Gastrocnemius medialis (tissue), 4 donors: ENCODE data around the gene UBR4. TPM values are rescaled to one million over a fixed set of nuclear protein-coding genes. Genes with fewer than 3 reads are reported as not detected.
A peak's percentile ranks its signal among the peaks of the same experiment; 100 is the strongest.

Experiments
- ATAC-seq, 2 donors: fragments of 150-250 bp; one replicate each; pipeline ENCODE4 v1.9.1; 2016
- DNase-seq, 2 donors: peaks; one replicate each; pipeline ENCODE4 v3.0.0-alpha.2; 2019
- H3K27ac ChIP-seq, 4 donors: fragments of 200-600 bp; sonication (generic); 1 replicate in 1 of 4; 2 replicates in 3 of 4; pipeline ENCODE4 v1.5.1; 2016 to 2018; ENCODE audit warnings: mild to moderate bottlenecking in 2 of 4, moderate library complexity in 1 of 4
- H3K27me3 ChIP-seq, 3 donors: fragments of 200-600 bp; sonication (generic) in 2 of 3; 1 replicate in 1 of 3; 2 replicates in 2 of 3; pipeline versions ENCODE4 v1.5.1 to v1.6.0; 2016 to 2019; ENCODE audit warnings: mild to moderate bottlenecking in 1 of 3, moderate library complexity in 1 of 3
- H3K36me3 ChIP-seq, 2 donors: fragments of 200-600 bp; sonication (generic) in 1 of 2; one replicate each; pipeline ENCODE4 v1.5.1; 2017 to 2018
- H3K4me1 ChIP-seq, 2 donors: fragments of 200-600 bp; sonication (generic) in 1 of 2; one replicate each; pipeline ENCODE4 v1.5.1; 2016 to 2017; ENCODE audit warnings: mild to moderate bottlenecking in 2 of 2
- H3K4me3 ChIP-seq, 4 donors: fragments of 200-600 bp; sonication (generic) in 3 of 4; 1 replicate in 1 of 4; 2 replicates in 3 of 4; pipeline ENCODE4 v1.5.1; 2016 to 2019; ENCODE audit warnings: mild to moderate bottlenecking in 2 of 4
- H3K9me3 ChIP-seq, 3 donors: fragments of 200-600 bp; sonication (generic) in 2 of 3; 1 replicate in 1 of 3; 2 replicates in 2 of 3; pipeline ENCODE4 v1.5.1; 2016 to 2019
- POLR2A ChIP-seq, 2 donors: fragments of 450-650 bp; IDR thresholded peaks; one replicate each; pipeline ENCODE4 v1.6.1; 2017; ENCODE audit warnings: antibody characterized with exemption in 2 of 2, mild to moderate bottlenecking in 2 of 2, moderate library complexity in 2 of 2
- in situ Hi-C, 4 donors: fragments of 200-750 bp; cut with MboI; loops; one replicate each; pipeline versions ENCODE4 v1.15.0 to v1.8.0; 2017; ENCODE audit warnings: low sequenced_read_pairs in 4 of 4
- intact Hi-C: fragments of 100-400 bp; cut with DNase I; formaldehyde crosslinking; loops from one replicate; pipeline ENCODE4 v1.15.1; 2023; ENCODE audit warnings: low total_unique reads
- total RNA-seq, 4 donors: library from RNA; depleted of rRNA; stranded (reverse); fragments of >200 nt; gene quantifications; one replicate each; pipeline versions ENCODE4 v1.1.0 to v1.2.3, GENCODE V29; 2016
- TF ChIP-seq, protein P1 (sequence below), 5 experiments: fragments of 450-650 bp in 3 of 5; fragments of 200-600 bp in 2 of 5; sonication (generic) in 2 of 5; IDR thresholded peaks in 4 of 5; conservative IDR thresholded peaks in 1 of 5; 1 replicate in 4 of 5; 2 replicates in 1 of 5; pipeline ENCODE4 v1.5.1; 2016 to 2019; ENCODE audit warnings: antibody characterized with exemption in 5 of 5, mild to moderate bottlenecking in 3 of 5, moderate library complexity in 3 of 5

Gene UBR4
- total RNA-seq, 4 donors from 2014 or later = 156 to 293 (median 197) TPM

DNA sequence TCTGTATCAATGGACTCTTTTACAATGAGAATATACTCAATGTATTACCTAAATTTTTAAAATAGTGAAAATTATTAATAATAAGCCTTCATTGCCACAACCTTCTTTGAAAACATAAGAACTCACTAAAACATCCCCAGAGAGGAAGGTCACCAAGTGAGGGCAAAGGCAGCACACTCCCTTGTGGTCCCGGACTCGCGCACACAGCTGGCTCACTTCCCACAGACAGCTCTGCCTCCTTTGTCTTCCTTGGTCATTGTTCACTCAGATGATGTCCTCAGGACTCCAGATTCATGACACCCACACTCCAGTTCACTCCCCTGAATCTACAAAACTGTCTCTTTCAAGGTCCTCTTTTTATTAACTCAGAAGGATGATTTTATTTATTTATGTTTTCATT is 19.2 kb upstream of the UBR4 start:
- no peak for TF ChIP-seq POLR2A (IDR thresholded peaks at IDR 0.05)
- TF ChIP-seq, protein P1, sequence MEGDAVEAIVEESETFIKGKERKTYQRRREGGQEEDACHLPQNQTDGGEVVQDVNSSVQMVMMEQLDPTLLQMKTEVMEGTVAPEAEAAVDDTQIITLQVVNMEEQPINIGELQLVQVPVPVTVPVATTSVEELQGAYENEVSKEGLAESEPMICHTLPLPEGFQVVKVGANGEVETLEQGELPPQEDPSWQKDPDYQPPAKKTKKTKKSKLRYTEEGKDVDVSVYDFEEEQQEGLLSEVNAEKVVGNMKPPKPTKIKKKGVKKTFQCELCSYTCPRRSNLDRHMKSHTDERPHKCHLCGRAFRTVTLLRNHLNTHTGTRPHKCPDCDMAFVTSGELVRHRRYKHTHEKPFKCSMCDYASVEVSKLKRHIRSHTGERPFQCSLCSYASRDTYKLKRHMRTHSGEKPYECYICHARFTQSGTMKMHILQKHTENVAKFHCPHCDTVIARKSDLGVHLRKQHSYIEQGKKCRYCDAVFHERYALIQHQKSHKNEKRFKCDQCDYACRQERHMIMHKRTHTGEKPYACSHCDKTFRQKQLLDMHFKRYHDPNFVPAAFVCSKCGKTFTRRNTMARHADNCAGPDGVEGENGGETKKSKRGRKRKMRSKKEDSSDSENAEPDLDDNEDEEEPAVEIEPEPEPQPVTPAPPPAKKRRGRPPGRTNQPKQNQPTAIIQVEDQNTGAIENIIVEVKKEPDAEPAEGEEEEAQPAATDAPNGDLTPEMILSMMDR (IDR thresholded peaks at IDR 0.05 in 4 of 5, conservative IDR thresholded peaks at IDR 0.05 in 1 of 5) = no peak
- Histone ChIP-seq H3K9me3 (no peaks in the 10 kb centered on the region), H3K27ac (peak overlapping the region in 2 of 4 donors; percentile 4 to 12), H3K36me3 (peaks cover 0 to 82% of the 10 kb centered on the region in 2 donors), H3K4me1 (peaks cover 22 to 26% of the 10 kb centered on the region in 2 donors), H3K4me3 (no peak overlapping the region), H3K27me3 (no peaks in the 10 kb centered on the region)
- intact Hi-C loops = no loop called here
- ATAC-seq = no peak
- in situ Hi-C loops = loop anchor here in 1 of 4 donors (25.0 kb wide), 1 partner anchor 317 kb away; the partner anchor contains the start of gene ALDH4A1
- DNase-seq = no peak

DNA sequence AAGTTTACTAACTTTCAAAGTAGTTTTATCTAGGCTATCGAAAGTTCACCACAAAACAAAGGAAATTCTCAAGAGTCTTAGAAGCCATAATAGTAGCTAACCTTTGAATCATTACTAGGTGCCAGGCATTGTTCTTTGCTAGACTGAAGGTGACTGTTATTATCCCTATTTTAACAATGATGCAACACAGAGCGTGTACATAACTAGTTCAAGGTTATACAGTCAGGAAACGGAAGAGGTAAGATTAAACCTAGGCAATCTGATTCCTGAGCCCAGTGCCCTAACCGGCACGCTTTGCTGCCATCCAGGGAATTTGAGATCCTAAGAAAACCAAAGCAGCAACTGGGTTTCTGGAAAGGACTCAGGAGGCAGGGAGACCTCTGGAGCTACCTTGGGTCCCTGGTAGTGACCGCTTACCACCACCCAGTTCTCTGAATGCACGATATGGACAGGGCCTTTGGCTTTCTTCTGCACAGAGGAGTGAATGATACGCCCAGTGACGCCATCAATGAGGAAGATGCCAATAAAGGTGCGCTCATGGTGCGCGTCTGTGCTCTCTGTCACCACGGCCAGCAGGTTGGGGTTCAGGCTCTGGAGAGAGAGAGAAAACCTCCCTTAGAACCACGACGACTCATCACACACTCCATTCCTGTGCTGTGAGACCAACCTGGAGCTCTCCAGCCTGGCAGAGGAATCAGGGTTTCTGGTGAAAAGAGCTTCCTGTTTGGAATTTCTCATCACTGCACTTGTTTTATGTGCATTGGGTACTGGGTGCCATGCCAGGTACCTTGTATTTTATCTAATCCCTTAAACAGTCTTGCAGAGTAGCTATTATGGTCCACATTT is 13.1 kb upstream of the UBR4 start:
- intact Hi-C loops = no loop called here

DNA sequence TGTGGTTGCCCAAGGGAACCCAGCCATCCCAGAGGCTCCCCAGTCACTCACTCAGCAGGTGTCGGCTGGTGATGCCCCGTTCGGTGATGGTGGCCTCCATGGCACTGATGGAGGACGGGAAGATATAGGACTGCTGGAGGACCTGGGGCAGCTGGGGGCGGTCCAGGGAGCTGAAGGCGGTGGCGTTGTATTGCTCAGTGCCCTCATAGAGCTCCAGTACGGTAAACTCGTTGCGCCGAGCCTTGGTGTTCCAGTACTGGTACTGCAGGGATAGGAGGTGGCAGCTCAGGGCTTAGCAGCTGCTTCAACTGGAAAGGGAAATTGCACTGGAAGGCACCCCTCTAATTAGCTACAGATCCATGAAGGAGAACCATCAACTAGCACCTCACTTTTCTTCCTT is 12.5 kb upstream of the UBR4 start:
- in situ Hi-C loops = no loop called here
- ATAC-seq (no peak), DNase-seq (no peak)
- Histone ChIP-seq H3K36me3 (peaks cover 0 to 62% of the 10 kb centered on the region in 2 donors), H3K4me1 (peaks cover 46 to 55% of the 10 kb centered on the region in 2 donors), H3K4me3 (no peak overlapping the region), H3K9me3 (no peaks in the 10 kb centered on the region), H3K27me3 (no peaks in the 10 kb centered on the region), H3K27ac (peak overlapping the region; percentile 32 to 73 (median 52))
- no peak for TF ChIP-seq POLR2A (IDR thresholded peaks at IDR 0.05)
- TF ChIP-seq, protein P1 (IDR thresholded peaks at IDR 0.05 in 4 of 5, conservative IDR thresholded peaks at IDR 0.05 in 1 of 5) = no peak
- intact Hi-C loops = no loop called here

More for the DNA sequence above, 13.1 kb upstream of the UBR4 start:
- Histone ChIP-seq H3K4me3 (no peak overlapping the region), H3K27ac (peak overlapping the region; percentile 32 to 73 (median 52)), H3K27me3 (no peaks in the 10 kb centered on the region), H3K9me3 (no peaks in the 10 kb centered on the region), H3K4me1 (peaks cover 42 to 49% of the 10 kb centered on the region in 2 donors), H3K36me3 (peaks cover 0 to 62% of the 10 kb centered on the region in 2 donors)
- in situ Hi-C loops = no loop called here
- DNase-seq = peak; percentile 15 to 39
- ATAC-seq = peak; percentile 70 to 85
- no peak for TF ChIP-seq POLR2A (IDR thresholded peaks at IDR 0.05)
- TF ChIP-seq, protein P1 (IDR thresholded peaks at IDR 0.05 in 4 of 5, conservative IDR thresholded peaks at IDR 0.05 in 1 of 5) = no peak

DNA sequence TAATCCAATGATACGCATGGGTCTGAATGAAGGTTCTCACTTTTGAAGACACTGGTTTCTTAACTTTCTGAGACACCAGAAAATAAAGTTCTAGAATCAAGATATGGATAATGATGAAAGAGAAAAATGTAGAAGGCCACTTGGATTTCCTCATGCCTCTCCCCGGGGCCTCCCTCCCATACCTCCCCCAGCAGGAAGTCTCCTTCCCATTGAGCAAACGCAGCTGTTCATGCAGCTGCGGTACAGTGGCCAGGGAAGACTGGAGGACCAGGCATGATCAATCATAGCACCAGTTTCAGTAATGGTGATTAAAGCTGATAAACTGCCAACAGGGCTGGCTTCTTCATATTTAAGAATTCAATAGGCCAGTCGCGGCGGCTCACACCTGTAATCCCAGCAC is 10.9 kb upstream of the UBR4 start:
- Histone ChIP-seq H3K27ac (peak overlapping the region in 1 of 4 donors; percentile 70), H3K9me3 (no peaks in the 10 kb centered on the region), H3K27me3 (no peaks in the 10 kb centered on the region), H3K4me3 (no peak overlapping the region), H3K36me3 (peaks cover 0 to 49% of the 10 kb centered on the region in 2 donors), H3K4me1 (peaks cover 46 to 62% of the 10 kb centered on the region in 2 donors)
- intact Hi-C loops = no loop called here
- in situ Hi-C loops = no loop called here
- TF ChIP-seq POLR2A (IDR thresholded peaks at IDR 0.05) = no peak
- TF ChIP-seq, protein P1 (IDR thresholded peaks at IDR 0.05 in 4 of 5, conservative IDR thresholded peaks at IDR 0.05 in 1 of 5) = no peak
- ATAC-seq = no peak
- no peak for DNase-seq
